C4-2B (cell line): ENCODE measurements around the gene CENPA.

Experiments used
- ZFX ChIP-seq: fragments of 450-650 bp; IDR thresholded peaks from 2 replicates; pipeline ENCODE4 v1.6.1; 2017
- TF ChIP-seq, protein P1 (sequence below): fragments of 450-650 bp; conservative IDR thresholded peaks from 2 replicates; pipeline ENCODE4 v1.5.1; 2017; ENCODE audit warnings: mild to moderate bottlenecking

DNA sequence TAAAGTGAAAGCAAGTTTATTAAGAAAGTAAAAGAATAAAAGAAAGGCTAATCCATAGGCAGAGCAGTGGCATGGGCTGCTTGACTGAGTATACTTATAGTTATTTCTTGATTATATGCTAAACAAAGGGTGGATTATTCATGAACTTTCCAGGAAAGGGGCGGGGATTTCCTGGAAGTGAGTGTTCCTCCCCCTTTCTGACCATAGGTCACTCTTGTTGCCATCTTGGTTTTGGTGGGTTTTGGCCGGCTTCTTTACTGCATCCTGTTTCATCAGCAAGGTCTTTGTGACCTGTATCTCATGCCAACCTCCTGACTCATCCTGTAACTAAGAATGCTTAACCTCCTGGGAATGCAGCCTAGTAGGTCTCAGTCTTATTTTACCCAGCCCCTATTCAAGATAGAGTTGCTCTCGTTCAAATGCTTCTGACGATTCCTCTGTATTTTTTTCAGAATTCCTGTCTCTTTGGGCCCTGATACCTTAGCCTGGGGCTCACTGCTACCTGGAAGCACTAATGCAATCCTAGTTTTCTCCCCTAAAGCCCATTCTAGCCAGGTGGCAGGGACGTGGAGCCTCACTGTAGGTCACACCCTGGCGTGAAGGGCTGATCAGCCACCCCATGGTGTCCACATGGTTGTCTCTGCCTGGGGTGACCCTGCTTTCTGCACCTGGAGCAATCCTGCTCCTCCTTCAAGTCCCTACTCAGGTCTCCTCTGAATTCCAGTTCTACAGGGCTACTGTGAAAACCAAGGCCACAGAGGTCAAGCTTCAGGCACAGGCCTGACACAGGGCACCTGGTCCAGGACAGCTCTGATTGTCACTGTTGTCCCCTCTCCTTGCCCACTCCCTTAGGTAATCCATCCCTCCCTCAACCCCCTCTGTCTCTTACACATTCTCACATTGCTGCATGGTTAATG is 27.7 kb upstream of the CENPA start:
- TF ChIP-seq, protein P1, sequence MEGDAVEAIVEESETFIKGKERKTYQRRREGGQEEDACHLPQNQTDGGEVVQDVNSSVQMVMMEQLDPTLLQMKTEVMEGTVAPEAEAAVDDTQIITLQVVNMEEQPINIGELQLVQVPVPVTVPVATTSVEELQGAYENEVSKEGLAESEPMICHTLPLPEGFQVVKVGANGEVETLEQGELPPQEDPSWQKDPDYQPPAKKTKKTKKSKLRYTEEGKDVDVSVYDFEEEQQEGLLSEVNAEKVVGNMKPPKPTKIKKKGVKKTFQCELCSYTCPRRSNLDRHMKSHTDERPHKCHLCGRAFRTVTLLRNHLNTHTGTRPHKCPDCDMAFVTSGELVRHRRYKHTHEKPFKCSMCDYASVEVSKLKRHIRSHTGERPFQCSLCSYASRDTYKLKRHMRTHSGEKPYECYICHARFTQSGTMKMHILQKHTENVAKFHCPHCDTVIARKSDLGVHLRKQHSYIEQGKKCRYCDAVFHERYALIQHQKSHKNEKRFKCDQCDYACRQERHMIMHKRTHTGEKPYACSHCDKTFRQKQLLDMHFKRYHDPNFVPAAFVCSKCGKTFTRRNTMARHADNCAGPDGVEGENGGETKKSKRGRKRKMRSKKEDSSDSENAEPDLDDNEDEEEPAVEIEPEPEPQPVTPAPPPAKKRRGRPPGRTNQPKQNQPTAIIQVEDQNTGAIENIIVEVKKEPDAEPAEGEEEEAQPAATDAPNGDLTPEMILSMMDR: no peak
- no peak for TF ChIP-seq ZFX
